HG03280 (cell line): ENCODE measurements around the gene DNM1.
A peak's percentile ranks its signal among the peaks of the same experiment; 100 is the strongest.
"Not testable (repeated sequence)": the region's sequence is repeated elsewhere in the genome, so short reads cannot be mapped to it uniquely, and the experiment has no call there.

Experiments
- ATAC-seq: cut with Tn5 transposase; IDR thresholded peaks from one replicate; pipeline ENCODE4 v1.9.1; 2021; ENCODE audit warnings: mild to moderate bottlenecking, moderate library complexity; ENCODE audit not compliant: unreplicated experiment

Gene DNM1

GRCh38 chr9:128271512-128271911, 68.3 kb downstream of the DNM1 start:
- ATAC-seq: no peak

- ATAC-seq: no peak
Measured at GRCh38 chr9:128274245-128274644, 71.1 kb downstream of the DNM1 start.

GRCh38 chr9:128275198-128276007, 72.2 kb downstream of the DNM1 start, which contains the start of gene GOLGA2:
GOLGA2 (minus strand) TSS chr9:128276007; CDS start chr9:128275976, 31 bp downstream.
- ATAC-seq: peak; percentile 57

GRCh38 chr9:128276008-128276573, 72.9 kb downstream of the DNM1 start, which contains the start of gene SWI5:
SWI5 (plus strand) TSS chr9:128276276.
- ATAC-seq: peak; percentile 93

GRCh38 chr9:128276574-128277270, 73.5 kb downstream of the DNM1 start:
- ATAC-seq: no peak

- not testable (repeated sequence) for ATAC-seq
Measured at GRCh38 chr9:128279088-128280073, 76.2 kb downstream of the DNM1 start.

GRCh38 chr9:128280084-128280622, 77.0 kb downstream of the DNM1 start:
- ATAC-seq: no peak

- no peak for ATAC-seq
Measured at GRCh38 chr9:128282500-128282899, 79.3 kb downstream of the DNM1 start.

- ATAC-seq: no peak
Measured at GRCh38 chr9:128285033-128285784, 82.0 kb downstream of the DNM1 start.

- ATAC-seq: no peak
Measured at GRCh38 chr9:128286440-128286839, 83.3 kb downstream of the DNM1 start.

GRCh38 chr9:128288273-128289004, 85.3 kb downstream of the DNM1 start:
- no peak for ATAC-seq

GRCh38 chr9:128292009-128292408, 88.8 kb downstream of the DNM1 start:
- ATAC-seq: no peak

- no peak for ATAC-seq
Measured at GRCh38 chr9:128293091-128293490, 89.9 kb downstream of the DNM1 start.

GRCh38 chr9:128294142-128294541, 91.0 kb downstream of the DNM1 start:
- no peak for ATAC-seq

GRCh38 chr9:128296340-128297220, 93.4 kb downstream of the DNM1 start:
- ATAC-seq: no peak

- no peak for ATAC-seq
Measured at GRCh38 chr9:128297221-128297773, 94.1 kb downstream of the DNM1 start.
